HEK293 (cell line): ENCODE results near the gene PODXL2.

Source experiments
- EGR2 ChIP-seq: fragments of 450-650 bp; formaldehyde crosslinking; IDR thresholded peaks from 2 replicates; pipeline ENCODE4 v1.5.1; 2016; ENCODE audit warnings: low read depth, missing biosample characterization, missing genetic modification characterization
- HOXC10 ChIP-seq: sonication (generic); formaldehyde crosslinking; IDR thresholded peaks from 2 replicates; pipeline ENCODE4 v1.8.1; 2023; ENCODE audit warnings: mild to moderate bottlenecking, missing genetic modification reagents
- PRDM1 ChIP-seq: fragments of 450-650 bp; formaldehyde crosslinking; IDR thresholded peaks from 2 replicates; pipeline ENCODE4; 2016; ENCODE audit warnings: missing biosample characterization, missing genetic modification characterization
- PRDM2 ChIP-seq: fragments of 450-650 bp; formaldehyde crosslinking; IDR thresholded peaks from 2 replicates; pipeline ENCODE4 v1.5.1; 2016; ENCODE audit warnings: missing biosample characterization, missing genetic modification characterization, borderline replicate concordance
- TSHZ1 ChIP-seq: fragments of 450-650 bp; formaldehyde crosslinking; IDR thresholded peaks from 2 replicates; pipeline ENCODE4 v1.5.1; 2016; ENCODE audit warnings: missing biosample characterization, missing genetic modification characterization, borderline replicate concordance
- ZBTB48 ChIP-seq: fragments of 450-650 bp; formaldehyde crosslinking; IDR thresholded peaks from 2 replicates; pipeline ENCODE4 v1.5.1; 2016; ENCODE audit warnings: missing biosample characterization, missing genetic modification characterization
- ZBTB7A ChIP-seq: fragments of 450-650 bp; formaldehyde crosslinking; IDR thresholded peaks from 2 replicates; pipeline ENCODE4 v1.5.1; 2016; ENCODE audit warnings: low read depth, missing biosample characterization, missing genetic modification characterization
- ZNF175 ChIP-seq: fragments of 450-650 bp; formaldehyde crosslinking; IDR thresholded peaks from 2 replicates; pipeline ENCODE4 v1.5.1; 2016; ENCODE audit warnings: missing biosample characterization, missing genetic modification characterization
- ZNF19 ChIP-seq: fragments of 450-650 bp; formaldehyde crosslinking; IDR thresholded peaks from 2 replicates; pipeline ENCODE4; 2016; ENCODE audit warnings: missing biosample characterization, missing genetic modification characterization, low read depth
- ZNF416 ChIP-seq: fragments of 450-650 bp; formaldehyde crosslinking; IDR thresholded peaks from 2 replicates; pipeline ENCODE4 v1.5.1; 2016; ENCODE audit warnings: missing biosample characterization, missing genetic modification characterization
- ZNF48 ChIP-seq: fragments of 450-650 bp; formaldehyde crosslinking; IDR thresholded peaks from 2 replicates; pipeline ENCODE4 v1.5.1; 2016; ENCODE audit warnings: missing biosample characterization, missing genetic modification characterization
- ZNF501 ChIP-seq: fragments of 450-650 bp; formaldehyde crosslinking; IDR thresholded peaks from 2 replicates; pipeline ENCODE4 v1.5.1; 2016; ENCODE audit warnings: missing biosample characterization, missing genetic modification characterization
- ZNF529 ChIP-seq: fragments of 450-650 bp; formaldehyde crosslinking; IDR thresholded peaks from 2 replicates; pipeline ENCODE4 v1.5.1; 2017; ENCODE audit warnings: missing genetic modification characterization, missing biosample characterization; ENCODE audit not compliant: insufficient replicate concordance
- ZNF600 ChIP-seq: fragments of 450-650 bp; formaldehyde crosslinking; IDR thresholded peaks from 2 replicates; pipeline ENCODE4 v1.5.1; 2016; ENCODE audit warnings: missing biosample characterization, missing genetic modification characterization
- ZNF639 ChIP-seq: fragments of 450-650 bp; formaldehyde crosslinking; IDR thresholded peaks from 2 replicates; pipeline ENCODE4 v1.5.1; 2016; ENCODE audit warnings: missing biosample characterization, missing genetic modification characterization
- ZNF664 ChIP-seq: fragments of 450-650 bp; formaldehyde crosslinking; IDR thresholded peaks from 2 replicates; pipeline ENCODE4 v1.5.1; 2016; ENCODE audit warnings: missing biosample characterization, missing genetic modification characterization
- ZNF692 ChIP-seq: fragments of 450-650 bp; formaldehyde crosslinking; IDR thresholded peaks from 2 replicates; pipeline ENCODE4 v1.5.1; 2016; ENCODE audit warnings: missing biosample characterization, missing genetic modification characterization
- ZNF837 ChIP-seq: fragments of 450-650 bp; formaldehyde crosslinking; IDR thresholded peaks from 2 replicates; pipeline ENCODE4 v1.5.1; 2016; ENCODE audit warnings: missing biosample characterization, missing genetic modification characterization
- TF ChIP-seq, protein P1 (sequence below): fragments of 450-650 bp; formaldehyde crosslinking; IDR thresholded peaks from 2 replicates; pipeline ENCODE4 v1.5.0; 2017; ENCODE audit warnings: missing biosample characterization, missing genetic modification characterization, borderline replicate concordance

PODXL2 gene

DNA sequence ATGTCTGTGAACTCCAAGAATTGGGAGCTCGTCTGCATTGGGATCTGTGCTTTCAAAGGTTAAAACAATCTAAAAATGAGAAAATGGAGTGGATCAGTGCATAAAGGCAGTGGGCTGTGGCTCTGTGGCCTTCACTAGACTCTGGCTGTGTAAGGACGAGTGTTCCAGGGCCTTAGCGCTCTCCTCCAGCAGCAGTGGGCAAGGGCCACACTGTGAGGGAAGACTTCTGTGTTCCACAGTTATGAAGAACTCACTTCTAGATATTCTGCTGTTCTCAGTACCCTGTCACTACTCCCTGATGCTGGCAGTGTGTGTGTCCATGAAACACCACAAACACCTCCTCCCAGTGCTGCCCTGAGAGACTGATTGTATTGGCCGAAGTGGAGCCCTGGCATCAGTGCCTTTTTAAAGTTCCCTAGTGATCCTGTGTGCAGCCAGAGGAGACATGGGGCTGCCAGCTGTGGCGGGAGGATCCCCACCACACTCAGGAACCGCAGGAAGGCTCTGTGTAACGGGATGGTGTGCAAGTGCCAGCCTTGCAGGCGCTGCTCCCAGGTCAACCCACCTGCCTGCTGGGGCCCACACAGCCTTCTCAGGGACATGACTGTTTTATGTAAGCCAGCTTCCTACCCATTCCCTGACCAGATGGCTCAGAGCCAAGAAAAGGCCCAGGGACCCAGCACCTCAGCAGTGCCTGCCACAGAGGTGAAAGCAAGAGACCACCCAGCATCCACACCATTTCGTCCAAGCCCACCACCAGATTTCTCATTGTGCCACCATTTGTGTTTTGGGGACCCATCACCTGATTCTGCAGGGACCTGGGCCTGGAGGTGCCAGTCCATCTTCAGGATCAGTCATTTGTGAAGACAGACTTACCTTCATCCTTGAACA, 84.1 kb downstream of the PODXL2 start (continued):
- TF ChIP-seq, protein P1, sequence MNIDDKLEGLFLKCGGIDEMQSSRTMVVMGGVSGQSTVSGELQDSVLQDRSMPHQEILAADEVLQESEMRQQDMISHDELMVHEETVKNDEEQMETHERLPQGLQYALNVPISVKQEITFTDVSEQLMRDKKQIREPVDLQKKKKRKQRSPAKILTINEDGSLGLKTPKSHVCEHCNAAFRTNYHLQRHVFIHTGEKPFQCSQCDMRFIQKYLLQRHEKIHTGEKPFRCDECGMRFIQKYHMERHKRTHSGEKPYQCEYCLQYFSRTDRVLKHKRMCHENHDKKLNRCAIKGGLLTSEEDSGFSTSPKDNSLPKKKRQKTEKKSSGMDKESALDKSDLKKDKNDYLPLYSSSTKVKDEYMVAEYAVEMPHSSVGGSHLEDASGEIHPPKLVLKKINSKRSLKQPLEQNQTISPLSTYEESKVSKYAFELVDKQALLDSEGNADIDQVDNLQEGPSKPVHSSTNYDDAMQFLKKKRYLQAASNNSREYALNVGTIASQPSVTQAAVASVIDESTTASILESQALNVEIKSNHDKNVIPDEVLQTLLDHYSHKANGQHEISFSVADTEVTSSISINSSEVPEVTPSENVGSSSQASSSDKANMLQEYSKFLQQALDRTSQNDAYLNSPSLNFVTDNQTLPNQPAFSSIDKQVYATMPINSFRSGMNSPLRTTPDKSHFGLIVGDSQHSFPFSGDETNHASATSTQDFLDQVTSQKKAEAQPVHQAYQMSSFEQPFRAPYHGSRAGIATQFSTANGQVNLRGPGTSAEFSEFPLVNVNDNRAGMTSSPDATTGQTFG (tag by site-specific recombination): no peak
- no peak for TF ChIP-seq ZNF837 (tag by site-specific recombination)
- no peak for TF ChIP-seq ZBTB48
- TF ChIP-seq ZNF175 (tag by site-specific recombination): no peak
- TF ChIP-seq ZNF692 (tag by site-specific recombination): peak; percentile 92
- no peak for TF ChIP-seq ZNF19 (tag by site-specific recombination)
- TF ChIP-seq TSHZ1: no peak
- no peak for TF ChIP-seq ZNF639 (tag by site-specific recombination)
- TF ChIP-seq ZNF501 (tag by site-specific recombination): no peak
- no peak for TF ChIP-seq ZBTB7A (tag by site-specific recombination)
- no peak for TF ChIP-seq ZNF48 (tag by site-specific recombination)
- TF ChIP-seq PRDM1: no peak
- no peak for TF ChIP-seq PRDM2 (tag by site-specific recombination)
- TF ChIP-seq ZNF416 (tag by site-specific recombination): no peak
- no peak for TF ChIP-seq HOXC10 (CRISPR knock-in tag)
- TF ChIP-seq EGR2: no peak
- no peak for TF ChIP-seq ZNF600 (tag by site-specific recombination)
- TF ChIP-seq ZNF529 (tag by site-specific recombination): no peak
- TF ChIP-seq ZNF664 (tag by site-specific recombination): no peak
